HUES6 (cell line): ENCODE measurements around the gene CCDC7.
"Not testable (repeated sequence)": the region's sequence is repeated elsewhere in the genome, so short reads cannot be mapped to it uniquely, and the experiment has no call there.

Source experiments
- H3K27ac ChIP-seq: 2 replicates; pipeline ENCODE4 v1.7.0; 2013; ENCODE audit warnings: low read depth, mild to moderate bottlenecking, low read length, inconsistent platforms
- H3K27me3 ChIP-seq: 2 replicates; pipeline ENCODE4 v1.6.1; 2013; ENCODE audit warnings: low read length; ENCODE audit not compliant: control insufficient read depth, insufficient read depth
- H3K36me3 ChIP-seq: 2 replicates; pipeline ENCODE4 v1.6.1; 2013; ENCODE audit warnings: low read length; ENCODE audit not compliant: control insufficient read depth, insufficient read depth
- H3K4me1 ChIP-seq: 2 replicates; pipeline ENCODE4 v1.6.1; 2013; ENCODE audit warnings: low read length; ENCODE audit not compliant: control insufficient read depth, insufficient read depth
- H3K4me3 ChIP-seq: 2 replicates; pipeline ENCODE4 v1.5.1; 2013; ENCODE audit warnings: low read depth, low read length
- H3K9ac ChIP-seq: one replicate; pipeline ENCODE4 v1.6.1; 2013; ENCODE audit warnings: mild to moderate bottlenecking, low read length
- H3K9me3 ChIP-seq: 2 replicates; pipeline ENCODE4 v1.6.1; 2013; ENCODE audit warnings: low read depth, low read length; ENCODE audit not compliant: control insufficient read depth, insufficient read depth

CCDC7 gene

DNA sequence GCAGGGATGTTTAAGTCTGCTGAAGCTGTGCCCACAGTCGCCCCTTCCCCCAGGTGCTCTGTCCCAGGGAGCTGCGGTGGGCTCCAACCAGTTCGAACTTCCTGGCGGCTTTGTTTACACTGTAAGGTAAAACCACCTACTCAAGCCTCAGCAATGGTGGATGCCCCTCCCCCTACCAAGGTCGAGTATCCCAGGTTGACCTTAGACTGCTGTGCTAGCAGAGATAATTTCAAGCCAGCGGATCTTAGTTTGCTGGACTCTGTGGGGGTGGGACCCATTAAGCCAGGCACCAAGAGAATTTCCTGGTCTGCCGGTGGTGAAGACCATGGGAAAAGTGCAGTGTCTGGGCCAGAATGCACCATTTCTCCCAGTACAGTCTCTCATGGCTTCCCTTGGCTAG is 56.0 kb downstream of the CCDC7 start:
- no peaks in the 10 kb centered on the region for H3K27me3 ChIP-seq
- no peak overlapping the region for H3K4me3 ChIP-seq
- H3K9me3 ChIP-seq, result peaks cover 22% of the 10 kb centered on the region
- no peaks in the 10 kb centered on the region for H3K4me1 ChIP-seq
- H3K36me3 ChIP-seq, result no peaks in the 10 kb centered on the region
- no peak overlapping the region for H3K9ac ChIP-seq
- no peak overlapping the region for H3K27ac ChIP-seq

DNA sequence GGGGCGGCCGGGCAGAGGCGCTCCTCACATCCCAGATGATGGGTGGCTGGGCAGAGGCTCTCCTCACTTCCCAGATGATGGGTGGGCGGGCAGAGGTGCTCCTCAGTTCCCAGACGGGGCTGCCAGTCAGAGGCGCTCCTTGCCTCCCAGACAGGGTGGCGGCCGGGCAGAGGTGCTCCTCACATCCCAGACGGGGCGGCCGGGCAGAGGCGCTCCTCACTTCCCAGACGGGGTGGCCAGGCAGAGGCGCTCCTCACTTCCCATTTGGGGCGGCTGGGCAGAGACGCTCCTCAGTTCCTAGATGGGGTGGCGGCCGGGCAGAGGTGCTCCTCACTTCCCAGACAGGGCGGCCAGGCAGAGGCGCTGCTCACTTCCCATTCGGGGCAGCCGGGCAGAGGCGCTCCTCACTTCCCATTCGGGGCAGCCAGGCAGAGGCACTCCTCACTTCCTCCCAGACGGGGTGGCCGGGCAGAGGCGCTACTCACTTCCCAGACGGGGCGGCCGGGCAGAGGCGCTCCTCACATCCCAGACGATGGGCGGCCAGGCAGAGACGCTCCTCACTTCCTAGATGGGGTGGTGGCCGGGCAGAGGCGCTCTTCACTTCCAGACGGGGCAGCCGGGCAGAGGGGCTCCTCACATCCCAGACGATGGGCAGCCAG is 60.0 kb downstream of the CCDC7 start:
- H3K9me3 ChIP-seq, result peaks cover 22% of the 10 kb centered on the region
- not testable (repeated sequence) for H3K4me3 ChIP-seq, H3K9ac ChIP-seq, H3K36me3 ChIP-seq, H3K27ac ChIP-seq, H3K4me1 ChIP-seq, H3K27me3 ChIP-seq

GRCh38 chr10:32511599-32511998 is 65.7 kb downstream of the CCDC7 start:
- Histone ChIP-seq H3K4me3 (no peak overlapping the region), H3K27me3 (no peaks in the 10 kb centered on the region), H3K9ac (no peak overlapping the region), H3K9me3 (peaks cover 2% of the 10 kb centered on the region; the same call in 1 of the 2 replicates), H3K36me3 (no peaks in the 10 kb centered on the region), H3K27ac (no peak overlapping the region), H3K4me1 (no peaks in the 10 kb centered on the region)

DNA sequence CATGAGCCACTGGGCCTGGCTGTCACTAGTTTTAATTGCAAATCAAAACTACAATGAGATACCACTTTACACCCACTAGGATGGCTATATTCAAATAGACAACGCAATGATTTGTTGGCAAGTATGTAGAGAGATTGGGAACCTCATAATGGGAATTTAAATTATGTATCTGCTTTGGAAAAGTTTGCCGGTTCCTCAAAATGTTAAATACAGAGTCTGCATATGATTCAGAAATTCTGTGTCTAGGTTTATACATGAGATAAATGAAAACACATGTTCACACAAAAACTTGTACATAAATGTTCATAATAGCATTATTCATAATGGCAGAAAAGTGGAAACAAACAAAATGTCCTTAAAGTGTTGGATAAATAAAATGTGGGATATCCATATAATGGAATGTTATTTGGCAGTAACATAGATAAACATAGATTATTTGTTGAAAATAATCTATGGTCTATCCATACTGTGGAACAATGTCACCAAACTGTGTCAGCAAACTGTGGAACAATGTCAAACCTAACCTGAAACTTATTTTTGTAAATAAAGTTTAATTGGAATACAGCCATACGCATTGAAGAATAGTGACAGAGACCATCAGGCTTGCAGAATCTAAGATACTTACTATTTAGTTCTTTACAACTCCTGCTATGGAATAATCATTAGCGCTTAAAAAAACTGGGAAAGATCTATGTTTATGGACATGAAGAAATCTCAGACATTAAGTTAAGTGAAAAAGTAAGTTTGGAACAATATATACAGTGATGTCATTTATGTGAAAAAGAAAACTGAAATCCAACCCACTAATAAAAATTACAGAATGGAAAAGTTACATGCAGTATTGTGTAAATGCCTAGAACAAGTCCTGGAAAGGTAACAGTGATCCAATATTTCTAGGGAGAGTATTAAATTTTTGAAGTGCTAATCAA is 70.9 kb downstream of the CCDC7 start:
- Histone ChIP-seq H3K27ac (no peak overlapping the region), H3K27me3 (no peaks in the 10 kb centered on the region), H3K36me3 (no peaks in the 10 kb centered on the region), H3K9ac (no peak overlapping the region), H3K9me3 (peaks cover 6% of the 10 kb centered on the region; the same call in 1 of the 2 replicates), H3K4me3 (no peak overlapping the region), H3K4me1 (no peaks in the 10 kb centered on the region)

- Histone ChIP-seq H3K4me3 (no peak overlapping the region), H3K36me3 (no peaks in the 10 kb centered on the region), H3K9ac (no peak overlapping the region), H3K9me3 (peaks cover 4% of the 10 kb centered on the region; the same call in 1 of the 2 replicates), H3K4me1 (no peaks in the 10 kb centered on the region), H3K27me3 (no peaks in the 10 kb centered on the region), H3K27ac (no peak overlapping the region)
These were observed 84.3 kb downstream of the CCDC7 start for GRCh38 chr10:32530231-32530630.

GRCh38 chr10:32538256-32538655 is 92.3 kb downstream of the CCDC7 start:
- Histone ChIP-seq H3K36me3 (no peaks in the 10 kb centered on the region), H3K9ac (no peak overlapping the region), H3K9me3 (peaks cover 4% of the 10 kb centered on the region; the same call in 1 of the 2 replicates), H3K27me3 (no peaks in the 10 kb centered on the region), H3K4me3 (no peak overlapping the region), H3K27ac (no peak overlapping the region), H3K4me1 (no peaks in the 10 kb centered on the region)

DNA sequence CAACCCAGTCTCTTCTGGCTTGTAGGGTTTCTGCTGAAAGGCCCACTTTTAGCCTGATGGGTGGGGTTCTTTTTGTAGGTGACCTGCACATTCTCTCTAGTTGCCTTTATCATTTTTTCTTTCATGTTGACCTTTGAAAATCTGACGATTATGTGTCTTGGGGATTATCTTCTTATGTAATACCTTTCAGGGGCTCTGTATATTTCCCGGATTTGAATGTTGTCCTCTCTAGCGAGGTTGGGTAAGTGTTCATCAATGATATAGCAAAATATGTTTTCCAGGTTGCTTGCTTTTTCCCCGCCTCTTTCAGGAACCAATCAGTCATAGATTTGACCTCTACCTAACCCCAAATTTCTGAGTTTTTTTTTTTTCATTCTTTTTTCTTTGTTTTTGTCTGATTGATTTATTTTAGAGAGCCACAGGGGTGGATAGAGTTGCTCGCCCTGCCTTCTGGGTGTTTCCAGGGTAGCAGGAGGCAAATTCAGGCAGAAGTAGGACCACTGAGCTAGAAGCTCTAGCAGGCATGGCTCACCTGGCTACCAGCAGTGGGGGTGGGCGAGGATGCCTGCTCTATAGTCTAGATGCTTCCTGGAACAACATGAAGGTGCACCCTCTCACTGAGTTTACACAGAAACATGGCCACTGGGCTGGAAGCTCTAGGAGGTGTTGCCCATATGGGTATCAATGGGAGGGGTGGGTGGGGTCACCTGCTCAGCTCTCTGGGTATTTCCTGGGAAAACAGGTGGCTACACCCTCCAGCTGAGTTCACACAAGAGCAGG is 94.9 kb downstream of the CCDC7 start:
- Histone ChIP-seq H3K4me1 (no peaks in the 10 kb centered on the region), H3K27me3 (no peaks in the 10 kb centered on the region), H3K27ac (no peak overlapping the region), H3K9me3 (no peaks in the 10 kb centered on the region), H3K9ac (no peak overlapping the region), H3K4me3 (no peak overlapping the region), H3K36me3 (no peaks in the 10 kb centered on the region)

DNA sequence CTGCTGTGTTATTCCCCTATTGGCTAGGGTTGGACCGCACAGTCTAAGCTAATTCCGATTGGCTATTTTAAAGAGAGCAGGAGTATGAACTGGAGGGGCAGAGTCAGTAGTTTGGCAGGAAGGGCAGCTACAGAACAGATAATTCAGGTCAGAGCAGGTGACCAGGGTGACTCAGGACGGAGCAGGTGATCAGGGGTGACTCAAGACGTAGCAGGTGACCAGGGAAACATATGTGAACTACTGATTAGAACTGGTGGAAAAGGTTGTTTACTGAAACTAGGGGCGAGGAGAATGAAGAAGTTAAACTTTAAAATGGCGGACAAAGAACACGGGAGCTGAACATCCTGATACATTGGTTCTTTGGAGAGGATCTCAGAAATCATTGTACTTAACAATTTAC is 102.3 kb downstream of the CCDC7 start:
- no peaks in the 10 kb centered on the region for H3K36me3 ChIP-seq
- no peak overlapping the region for H3K27ac ChIP-seq
- no peak overlapping the region for H3K9ac ChIP-seq
- H3K27me3 ChIP-seq, result no peaks in the 10 kb centered on the region
- H3K4me3 ChIP-seq, result no peak overlapping the region
- no peaks in the 10 kb centered on the region for H3K9me3 ChIP-seq
- H3K4me1 ChIP-seq, result no peaks in the 10 kb centered on the region

- 0 out of 2 replicates have a peak, but pooled peaks cover 4% of the 10 kb centered on the region for H3K9me3 ChIP-seq
- H3K27ac ChIP-seq, result no peak overlapping the region
- no peaks in the 10 kb centered on the region for H3K27me3 ChIP-seq
- H3K9ac ChIP-seq, result no peak overlapping the region
- H3K4me3 ChIP-seq, result no peak overlapping the region
- no peaks in the 10 kb centered on the region for H3K36me3 ChIP-seq
- H3K4me1 ChIP-seq, result no peaks in the 10 kb centered on the region
These were observed 110.9 kb downstream of the CCDC7 start for GRCh38 chr10:32556783-32557395.

DNA sequence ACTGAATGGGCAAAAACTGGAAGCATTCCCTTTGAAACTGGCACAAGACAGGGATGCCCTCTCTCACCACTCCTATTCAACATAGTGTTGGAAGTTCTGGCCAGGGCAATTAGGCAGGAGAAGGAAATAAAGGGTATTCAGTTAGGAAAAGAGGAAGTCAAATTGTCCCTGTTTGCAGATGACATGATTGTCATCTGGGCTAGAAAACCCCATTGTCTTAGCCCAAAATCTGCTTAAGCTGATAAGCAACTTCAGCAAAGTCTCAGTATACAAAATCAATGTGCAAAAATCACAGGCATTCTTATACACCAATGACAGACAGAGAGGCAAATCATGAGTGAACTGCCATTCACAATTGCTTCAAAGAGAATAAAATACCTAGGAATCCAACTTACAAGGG is 116.8 kb downstream of the CCDC7 start:
- not testable (repeated sequence) for H3K9me3 ChIP-seq

More for the DNA sequence above, 116.8 kb downstream of the CCDC7 start:
- H3K4me3 ChIP-seq, H3K9ac ChIP-seq, H3K27ac ChIP-seq, H3K4me1 ChIP-seq, H3K36me3 ChIP-seq, H3K27me3 ChIP-seq: not testable (repeated sequence)
